Tibial nerve (tissue), 4 donors: ENCODE measurements around the gene DRICH1. TPM values are rescaled to one million over a fixed set of nuclear protein-coding genes. Genes with fewer than 3 reads are reported as not detected.

ENCODE experiments used
- DNase-seq, 2 donors: peaks; one replicate each; pipeline ENCODE4 v3.0.0-alpha.2; 2019; ENCODE audit warnings: low spot score in 2 of 2
- H3K27ac ChIP-seq, 4 donors: fragments of 200-600 bp; sonication (generic) in 3 of 4; one replicate each; pipeline ENCODE4 v1.5.1; 2017 to 2019; ENCODE audit warnings: mild to moderate bottlenecking in 1 of 4
- H3K27me3 ChIP-seq, 2 donors: fragments of 200-600 bp; sonication (generic) in 1 of 2; one replicate each; pipeline versions ENCODE4 v1.5.1 to v1.6.0; 2017 to 2019
- H3K36me3 ChIP-seq, 3 donors: fragments of 200-600 bp; sonication (generic); one replicate each; pipeline ENCODE4 v1.5.1; 2018 to 2019
- H3K4me1 ChIP-seq, 4 donors: fragments of 200-600 bp; sonication (generic) in 3 of 4; one replicate each; pipeline ENCODE4 v1.5.1; 2017 to 2019
- H3K4me3 ChIP-seq, 4 donors: fragments of 200-600 bp; sonication (generic) in 3 of 4; one replicate each; pipeline ENCODE4 v1.5.1; 2017 to 2019; ENCODE audit warnings: mild to moderate bottlenecking in 1 of 4, moderate library complexity in 1 of 4
- H3K9me3 ChIP-seq, 4 donors: fragments of 200-600 bp; sonication (generic) in 3 of 4; one replicate each; pipeline ENCODE4 v1.5.1; 2017 to 2019
- EP300 ChIP-seq, 2 donors: sonication (generic); formaldehyde crosslinking; IDR thresholded peaks; one replicate each; pipeline ENCODE4 v1.6.1; 2017; ENCODE audit warnings: antibody characterized with exemption in 2 of 2, mild to moderate bottlenecking in 1 of 2
- POLR2A ChIP-seq, 2 donors: fragments of 450-650 bp; IDR thresholded peaks; one replicate each; pipeline ENCODE4 v1.6.1; 2017; ENCODE audit warnings: antibody characterized with exemption in 2 of 2, mild to moderate bottlenecking in 2 of 2, moderate library complexity in 2 of 2
- WGBS, 2 donors: methylation state at CpG; one replicate each; pipeline ENCODE4 v1.1.5; 2018; 5-methylcytosine and 5-hydroxymethylcytosine counted together
- total RNA-seq, 4 donors: library from RNA; depleted of rRNA; stranded (reverse); fragments of >200 nt; gene quantifications; one replicate each; pipeline ENCODE4 v1.1.0, GENCODE V29; 2016
- TF ChIP-seq, protein P1 (sequence below), 5 experiments: fragments of 200-600 bp in 3 of 5; fragments of 450-650 bp in 2 of 5; sonication (generic) in 3 of 5; IDR thresholded peaks; one replicate each; pipeline ENCODE4 v1.5.1; 2016 to 2019; ENCODE audit warnings: antibody characterized with exemption in 5 of 5, mild to moderate bottlenecking in 3 of 5, moderate library complexity in 2 of 5

DRICH1 gene
- total RNA-seq, 4 donors from 2014 or later: 1.7 TPM; not detected in 3

DNA sequence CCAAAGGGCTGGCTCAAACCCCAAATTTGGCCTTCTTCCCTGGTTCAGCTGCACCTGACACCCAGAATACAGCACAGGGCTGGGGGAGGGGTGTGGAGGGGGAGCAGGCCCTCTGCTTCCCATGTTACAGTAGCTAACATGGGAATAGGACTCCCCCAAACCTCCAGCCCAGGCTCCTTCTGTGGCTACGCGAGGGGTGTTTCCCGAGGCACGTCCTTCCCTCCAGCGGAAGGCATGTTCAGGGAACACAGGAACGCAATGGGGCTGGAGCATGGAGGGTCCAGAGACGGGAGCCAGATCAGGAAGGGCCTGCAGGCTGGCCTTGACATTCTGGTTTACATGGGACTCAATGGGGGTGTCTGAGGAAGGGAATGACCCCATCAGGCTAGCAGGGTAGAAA lies 40.3 kb downstream of the DRICH1 start:
- 91% methylated on average over 7 of the region's 7 CpGs for WGBS, 2 donors
- no peaks in the 10 kb centered on the region for H3K4me1 ChIP-seq
- H3K27me3 ChIP-seq: no peaks in the 10 kb centered on the region
- DNase-seq: no peak
- H3K36me3 ChIP-seq: no peaks in the 10 kb centered on the region
- H3K27ac ChIP-seq: no peak overlapping the region
- TF ChIP-seq, protein P1, sequence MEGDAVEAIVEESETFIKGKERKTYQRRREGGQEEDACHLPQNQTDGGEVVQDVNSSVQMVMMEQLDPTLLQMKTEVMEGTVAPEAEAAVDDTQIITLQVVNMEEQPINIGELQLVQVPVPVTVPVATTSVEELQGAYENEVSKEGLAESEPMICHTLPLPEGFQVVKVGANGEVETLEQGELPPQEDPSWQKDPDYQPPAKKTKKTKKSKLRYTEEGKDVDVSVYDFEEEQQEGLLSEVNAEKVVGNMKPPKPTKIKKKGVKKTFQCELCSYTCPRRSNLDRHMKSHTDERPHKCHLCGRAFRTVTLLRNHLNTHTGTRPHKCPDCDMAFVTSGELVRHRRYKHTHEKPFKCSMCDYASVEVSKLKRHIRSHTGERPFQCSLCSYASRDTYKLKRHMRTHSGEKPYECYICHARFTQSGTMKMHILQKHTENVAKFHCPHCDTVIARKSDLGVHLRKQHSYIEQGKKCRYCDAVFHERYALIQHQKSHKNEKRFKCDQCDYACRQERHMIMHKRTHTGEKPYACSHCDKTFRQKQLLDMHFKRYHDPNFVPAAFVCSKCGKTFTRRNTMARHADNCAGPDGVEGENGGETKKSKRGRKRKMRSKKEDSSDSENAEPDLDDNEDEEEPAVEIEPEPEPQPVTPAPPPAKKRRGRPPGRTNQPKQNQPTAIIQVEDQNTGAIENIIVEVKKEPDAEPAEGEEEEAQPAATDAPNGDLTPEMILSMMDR (IDR thresholded peaks at IDR 0.05): no peak
- TF ChIP-seq POLR2A (IDR thresholded peaks at IDR 0.05): no peak
- TF ChIP-seq EP300 (IDR thresholded peaks at IDR 0.05): no peak
- H3K4me3 ChIP-seq: no peak overlapping the region
- peaks cover 0 to 6% (median 0%) of the 10 kb centered on the region in 4 donors for H3K9me3 ChIP-seq

DNA sequence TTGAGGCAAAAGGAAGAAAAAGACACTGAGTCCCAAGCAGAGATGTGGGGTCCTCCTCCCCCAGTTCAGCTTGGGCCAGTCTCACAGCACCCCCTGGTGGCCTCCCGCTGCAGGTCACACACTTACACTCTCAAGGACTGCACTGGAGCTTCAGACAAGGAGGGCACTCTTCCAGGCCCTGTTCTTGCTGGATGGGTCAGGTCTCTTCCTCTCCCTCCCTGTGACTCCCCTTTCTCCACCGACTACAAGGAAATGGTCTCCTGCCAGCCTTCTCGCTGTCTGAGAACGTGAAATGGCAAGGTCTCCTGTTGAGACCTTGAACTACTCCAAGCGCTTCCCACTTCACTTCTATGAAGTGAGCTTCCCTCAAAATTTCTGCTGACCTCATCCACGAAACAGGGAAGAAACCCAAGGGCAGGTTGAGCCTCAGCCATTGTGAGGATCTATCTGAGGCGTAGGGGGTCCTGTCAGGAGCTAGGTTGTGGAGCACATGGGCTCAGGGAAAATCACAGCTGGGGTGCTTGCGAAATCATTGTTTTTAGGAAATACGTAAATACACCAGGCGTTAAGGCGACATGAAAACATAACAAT lies 40.8 kb downstream of the DRICH1 start:
- H3K36me3 ChIP-seq: no peaks in the 10 kb centered on the region
- DNase-seq: peak; percentile 24 to 50
- H3K27me3 ChIP-seq: no peaks in the 10 kb centered on the region
- H3K4me3 ChIP-seq: no peak overlapping the region
- no peaks in the 10 kb centered on the region for H3K4me1 ChIP-seq
- TF ChIP-seq POLR2A (IDR thresholded peaks at IDR 0.05): no peak
- TF ChIP-seq, protein P1 (IDR thresholded peaks at IDR 0.05): peak; percentile 65 to 78 (median 72)
- TF ChIP-seq EP300 (IDR thresholded peaks at IDR 0.05): no peak
- 56 to 59% methylated on average over 11 of the region's 11 CpGs for WGBS, 2 donors
- H3K9me3 ChIP-seq: peaks cover 0 to 6% (median 0%) of the 10 kb centered on the region in 4 donors
- no peak overlapping the region for H3K27ac ChIP-seq

DNA sequence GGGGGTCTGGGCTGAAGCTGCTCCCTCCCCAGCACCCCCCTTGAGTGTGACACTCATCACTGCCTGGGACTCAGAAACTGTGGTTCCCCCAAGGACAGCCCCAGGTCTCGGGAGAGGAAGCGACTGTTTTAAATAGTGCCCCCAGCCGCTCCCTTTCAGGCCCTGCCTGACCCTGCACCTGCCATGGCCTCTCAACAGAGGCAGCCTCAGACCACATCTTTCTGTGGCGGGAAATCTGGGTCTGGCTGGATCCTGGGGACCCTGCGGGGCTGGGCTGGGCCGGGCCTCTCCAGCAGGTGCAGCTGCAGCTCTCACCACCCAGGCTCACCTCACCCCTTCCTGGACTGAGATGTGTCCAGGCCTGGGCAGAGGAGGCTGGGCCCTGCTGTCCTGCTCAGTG lies 48.3 kb downstream of the DRICH1 start:
- no peaks in the 10 kb centered on the region for H3K9me3 ChIP-seq
- no peaks in the 10 kb centered on the region for H3K27me3 ChIP-seq
- H3K4me3 ChIP-seq: no peak overlapping the region
- TF ChIP-seq, protein P1 (IDR thresholded peaks at IDR 0.05): no peak
- TF ChIP-seq EP300 (IDR thresholded peaks at IDR 0.05): no peak
- 69 to 82% methylated on average over 3 to 4 of the region's 6 CpGs for WGBS, 2 donors
- DNase-seq: no peak
- no peaks in the 10 kb centered on the region for H3K4me1 ChIP-seq
- H3K36me3 ChIP-seq: no peaks in the 10 kb centered on the region
- H3K27ac ChIP-seq: no peak overlapping the region

DNA sequence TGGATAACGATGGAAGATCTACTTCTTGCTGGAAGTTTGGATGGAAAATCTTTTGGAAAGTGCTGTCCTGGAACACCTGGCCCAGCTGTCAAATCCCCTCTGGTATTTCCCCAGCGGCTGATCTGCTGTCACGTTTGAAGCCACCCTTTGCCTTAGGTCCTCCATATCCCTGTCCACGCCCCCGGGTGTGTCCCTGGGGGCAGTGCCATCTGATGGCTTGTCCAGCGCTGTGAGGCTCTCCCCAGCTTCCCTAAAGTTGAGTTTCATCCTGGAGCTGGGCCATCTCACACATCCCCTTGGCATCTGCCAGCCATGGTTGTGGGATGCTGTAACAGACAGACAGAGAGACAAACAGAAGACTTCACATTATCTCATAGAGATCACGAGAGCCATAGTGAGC lies 49.0 kb downstream of the DRICH1 start:
- Histone ChIP-seq H3K27ac (no peak overlapping the region), H3K4me1 (no peaks in the 10 kb centered on the region), H3K27me3 (peaks cover 0 to 4% of the 10 kb centered on the region in 2 donors), H3K4me3 (no peak overlapping the region), H3K9me3 (no peaks in the 10 kb centered on the region), H3K36me3 (no peaks in the 10 kb centered on the region)
- DNase-seq: no peak
- TF ChIP-seq POLR2A (IDR thresholded peaks at IDR 0.05) (no peak), EP300 (IDR thresholded peaks at IDR 0.05) (no peak)
- 78 to 79% methylated on average over 6 to 7 of the region's 7 CpGs for WGBS, 2 donors

DNA sequence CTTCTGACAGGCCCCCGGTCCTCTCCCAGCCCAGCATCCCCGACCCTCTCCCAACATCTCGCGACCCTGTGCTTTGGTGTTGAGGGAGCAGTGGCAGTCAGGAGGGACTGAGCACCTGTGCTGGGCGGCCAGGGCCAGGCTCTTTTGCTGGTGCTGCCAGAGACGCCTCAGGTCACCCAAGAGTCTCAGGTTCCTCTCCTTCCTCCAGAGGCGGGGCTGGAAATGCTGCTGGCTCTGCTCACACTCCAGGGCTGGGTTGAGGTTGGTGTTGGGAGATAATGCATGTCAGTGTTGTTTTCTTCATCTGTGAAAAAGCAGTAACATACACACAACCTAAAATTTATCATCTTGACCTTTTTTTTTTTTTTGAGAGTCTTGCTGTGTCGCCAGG lies 50.9 kb downstream of the DRICH1 start:
- TF ChIP-seq EP300 (IDR thresholded peaks at IDR 0.05): no peak
- no peak for TF ChIP-seq POLR2A (IDR thresholded peaks at IDR 0.05)
- TF ChIP-seq, protein P1 (IDR thresholded peaks at IDR 0.05): no peak
- no peak for DNase-seq

More for the DNA sequence above, 50.9 kb downstream of the DRICH1 start:
- peaks cover 0 to 5% of the 10 kb centered on the region in 2 donors for H3K27me3 ChIP-seq
- H3K36me3 ChIP-seq: no peaks in the 10 kb centered on the region
- H3K4me3 ChIP-seq: no peak overlapping the region
- 68 to 79% methylated on average over 8 of the region's 8 CpGs for WGBS, 2 donors
- H3K4me1 ChIP-seq: no peaks in the 10 kb centered on the region
- no peak overlapping the region for H3K27ac ChIP-seq
- no peaks in the 10 kb centered on the region for H3K9me3 ChIP-seq
